SK-N-SH (cell line): ENCODE results near the gene PADI2.

Source experiments
- MAX ChIP-seq: IDR thresholded peaks from 2 replicates; pipeline ENCODE4 v1.4.0; 2012; ENCODE audit warnings: low read depth
- RFX5 ChIP-seq: IDR thresholded peaks from 2 replicates; pipeline ENCODE4 v1.6.1; 2012; ENCODE audit warnings: mild to moderate bottlenecking, improper control_type of control experiment, low read length
- SIN3A ChIP-seq: IDR thresholded peaks from 2 replicates; pipeline ENCODE4 v1.6.1; 2012; ENCODE audit warnings: low read depth, mild to moderate bottlenecking, low read length, moderate library complexity, borderline replicate concordance
- TF ChIP-seq, protein P1 (sequence below): fragments of 200-600 bp; sonication (generic); IDR thresholded peaks from 2 replicates; pipeline ENCODE4 v1.6.1; 2017; ENCODE audit warnings: antibody characterized with exemption, mild to moderate bottlenecking, moderate library complexity

GRCh38 chr1:17117451-17118265 lies 1.6 kb downstream of the PADI2 start:
- TF ChIP-seq, protein P1, sequence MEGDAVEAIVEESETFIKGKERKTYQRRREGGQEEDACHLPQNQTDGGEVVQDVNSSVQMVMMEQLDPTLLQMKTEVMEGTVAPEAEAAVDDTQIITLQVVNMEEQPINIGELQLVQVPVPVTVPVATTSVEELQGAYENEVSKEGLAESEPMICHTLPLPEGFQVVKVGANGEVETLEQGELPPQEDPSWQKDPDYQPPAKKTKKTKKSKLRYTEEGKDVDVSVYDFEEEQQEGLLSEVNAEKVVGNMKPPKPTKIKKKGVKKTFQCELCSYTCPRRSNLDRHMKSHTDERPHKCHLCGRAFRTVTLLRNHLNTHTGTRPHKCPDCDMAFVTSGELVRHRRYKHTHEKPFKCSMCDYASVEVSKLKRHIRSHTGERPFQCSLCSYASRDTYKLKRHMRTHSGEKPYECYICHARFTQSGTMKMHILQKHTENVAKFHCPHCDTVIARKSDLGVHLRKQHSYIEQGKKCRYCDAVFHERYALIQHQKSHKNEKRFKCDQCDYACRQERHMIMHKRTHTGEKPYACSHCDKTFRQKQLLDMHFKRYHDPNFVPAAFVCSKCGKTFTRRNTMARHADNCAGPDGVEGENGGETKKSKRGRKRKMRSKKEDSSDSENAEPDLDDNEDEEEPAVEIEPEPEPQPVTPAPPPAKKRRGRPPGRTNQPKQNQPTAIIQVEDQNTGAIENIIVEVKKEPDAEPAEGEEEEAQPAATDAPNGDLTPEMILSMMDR = no peak
- no peak for TF ChIP-seq MAX
- no peak for TF ChIP-seq SIN3A
- TF ChIP-seq RFX5 = no peak
